HG03039 (cell line): ENCODE results near the gene RUNX1.
"Not testable (repeated sequence)": the region's sequence is repeated elsewhere in the genome, so short reads cannot be mapped to it uniquely, and the experiment has no call there.

Source experiments
- ATAC-seq: cut with Tn5 transposase; IDR thresholded peaks from one replicate; pipeline ENCODE4 v1.9.1; 2021; ENCODE audit warnings: mild to moderate bottlenecking, moderate library complexity; ENCODE audit not compliant: unreplicated experiment

RUNX1 gene

GRCh38 chr21:34951868-34952267, 97.2 kb downstream of the RUNX1 start:
- ATAC-seq: not testable (repeated sequence)

- no peak for ATAC-seq
These were observed 98.1 kb downstream of the RUNX1 start for GRCh38 chr21:34950980-34951379.

GRCh38 chr21:34949499-34949898, 99.6 kb downstream of the RUNX1 start:
- ATAC-seq: no peak

GRCh38 chr21:34949030-34949429, 100.1 kb downstream of the RUNX1 start:
- ATAC-seq: no peak

GRCh38 chr21:34948157-34948556, 100.9 kb downstream of the RUNX1 start:
- ATAC-seq: no peak

GRCh38 chr21:34946916-34947534, 102.1 kb downstream of the RUNX1 start:
- no peak for ATAC-seq

GRCh38 chr21:34946385-34946840, 102.7 kb downstream of the RUNX1 start:
- ATAC-seq: no peak

- no peak for ATAC-seq
These were observed 103.8 kb downstream of the RUNX1 start for GRCh38 chr21:34945288-34945687.

GRCh38 chr21:34944015-34944755, 104.9 kb downstream of the RUNX1 start:
- ATAC-seq: no peak

GRCh38 chr21:34942911-34943310, 106.2 kb downstream of the RUNX1 start:
- ATAC-seq: no peak

GRCh38 chr21:34941162-34941561, 107.9 kb downstream of the RUNX1 start:
- no peak for ATAC-seq

GRCh38 chr21:34939673-34940331, 109.3 kb downstream of the RUNX1 start:
- ATAC-seq: no peak

GRCh38 chr21:34938089-34938764, 110.9 kb downstream of the RUNX1 start:
- no peak for ATAC-seq

GRCh38 chr21:34936883-34937563, 112.1 kb downstream of the RUNX1 start:
- no peak for ATAC-seq

- ATAC-seq: no peak
These were observed 112.7 kb downstream of the RUNX1 start for GRCh38 chr21:34936371-34936789.

- no peak for ATAC-seq
These were observed 113.2 kb downstream of the RUNX1 start for GRCh38 chr21:34935898-34936297.

- no peak for ATAC-seq
These were observed 113.7 kb downstream of the RUNX1 start for GRCh38 chr21:34935452-34935851.

GRCh38 chr21:34934350-34934749, 114.8 kb downstream of the RUNX1 start:
- no peak for ATAC-seq

GRCh38 chr21:34933609-34934335, 115.3 kb downstream of the RUNX1 start:
- peak; percentile 49 for ATAC-seq

GRCh38 chr21:34932233-34932632, 116.9 kb downstream of the RUNX1 start:
- ATAC-seq: no peak
